Upper lobe of left lung (tissue), 6 donors: ENCODE measurements around the gene KMT2E. TPM values are rescaled to one million over a fixed set of nuclear protein-coding genes. Genes with fewer than 3 reads are reported as not detected.
A peak's percentile ranks its signal among the peaks of the same experiment; 100 is the strongest.

ENCODE experiments used
- ATAC-seq, 2 donors: fragments of 200-7000 bp; cut with Tn5 transposase; one replicate each; pipeline ENCODE4 v1.9.1; 2022; ENCODE audit warnings: mild to moderate bottlenecking in 2 of 2, moderate library complexity in 2 of 2; ENCODE audit not compliant: low FRiP score in 2 of 2
- DNase-seq, 2 donors: peaks; one replicate each; pipeline ENCODE4 v3.0.0-alpha.2; 2019 to 2020
- H3K27ac ChIP-seq, 4 donors: fragments of 200-600 bp; sonication (generic); one replicate each; pipeline ENCODE4 v1.5.1; 2016 to 2019
- H3K27me3 ChIP-seq, 4 donors: fragments of 200-600 bp; sonication (generic); one replicate each; pipeline ENCODE4 v1.5.1; 2017 to 2019
- H3K36me3 ChIP-seq, 4 donors: fragments of 200-600 bp; sonication (generic); one replicate each; pipeline ENCODE4 v1.5.1; 2016 to 2019
- H3K4me1 ChIP-seq, 4 donors: fragments of 200-600 bp; sonication (generic); one replicate each; pipeline ENCODE4 v1.5.1; 2018 to 2019
- H3K4me3 ChIP-seq, 4 donors: fragments of 200-600 bp; sonication (generic); one replicate each; pipeline ENCODE4 v1.5.1; 2017 to 2019; ENCODE audit warnings: mild to moderate bottlenecking in 2 of 4, moderate library complexity in 1 of 4
- H3K9me3 ChIP-seq, 4 donors: fragments of 200-600 bp; sonication (generic); one replicate each; pipeline ENCODE4 v1.5.1; 2018 to 2019
- CTCF ChIP-seq, 6 experiments: fragments of 450-650 bp in 4 of 6; fragments of 200-600 bp in 2 of 6; sonication (generic) in 2 of 6; IDR thresholded peaks; one replicate each; pipeline ENCODE4 v1.5.1; 2016 to 2019; ENCODE audit warnings: antibody characterized with exemption in 6 of 6
- EP300 ChIP-seq, 4 donors: sonication (generic); formaldehyde crosslinking; IDR thresholded peaks; one replicate each; pipeline ENCODE4 v1.5.1; 2017; ENCODE audit warnings: antibody characterized with exemption in 4 of 4, control low read depth in 2 of 4
- POLR2A ChIP-seq, 4 donors: fragments of 450-650 bp; IDR thresholded peaks; one replicate each; pipeline ENCODE4 v1.5.1; 2016 to 2017; ENCODE audit warnings: antibody characterized with exemption in 4 of 4, mild to moderate bottlenecking in 2 of 4
- POLR2AphosphoS5 ChIP-seq, 2 donors: sonication (generic); formaldehyde crosslinking; IDR thresholded peaks; one replicate each; pipeline ENCODE4 v1.5.1; 2017; ENCODE audit warnings: antibody characterized with exemption in 2 of 2
- WGBS, 2 donors: methylation state at CpG; one replicate each; pipeline ENCODE4 v1.1.5; 2017 to 2018; 5-methylcytosine and 5-hydroxymethylcytosine counted together
- total RNA-seq, 6 donors: library from RNA; depleted of rRNA in 4 of 6; stranded (reverse); fragments of >200 nt in 4 of 6; gene quantifications; one replicate each; pipeline versions ENCODE4 v1.1.0 to v1.2.1, GENCODE V29; 2016 to 2021
- donor health status: DM: no; HTN: no; CAD: no; lungs with moderate emphysema.
- donor health status: DM: no; HTN: yes; CAD: no; lungs with severe emphysema.

Gene KMT2E
- total RNA-seq, 6 donors from 2014 or later: 77.3 to 182 (median 105) TPM

- no peaks in the 10 kb centered on the region for H3K27me3 ChIP-seq
- H3K4me1 ChIP-seq: peaks cover 0 to 4% (median 2%) of the 10 kb centered on the region in 4 donors
- H3K36me3 ChIP-seq: no peaks in the 10 kb centered on the region
- no peak overlapping the region for H3K4me3 ChIP-seq
- no peak for DNase-seq
- ATAC-seq: no peak
- H3K9me3 ChIP-seq: no peaks in the 10 kb centered on the region
- 84 to 98% methylated on average over 6 of the region's 6 CpGs for WGBS, 2 donors
- no peak for TF ChIP-seq POLR2A (IDR thresholded peaks at IDR 0.05)
- TF ChIP-seq POLR2AphosphoS5 (IDR thresholded peaks at IDR 0.05): no peak
- no peak for TF ChIP-seq EP300 (IDR thresholded peaks at IDR 0.05)
- no peak for TF ChIP-seq CTCF (IDR thresholded peaks at IDR 0.05)
- peak overlapping the region in 2 of 4 donors; percentile 11 to 50 for H3K27ac ChIP-seq
Measured at GRCh38 chr7:105153531-105153930, 139.5 kb downstream of the KMT2E start.

GRCh38 chr7:105154084-105154483, 140.1 kb downstream of the KMT2E start:
- Histone ChIP-seq H3K27ac (peak overlapping the region in 1 of 4 donors; percentile 50), H3K36me3 (no peaks in the 10 kb centered on the region), H3K27me3 (no peaks in the 10 kb centered on the region), H3K4me1 (peaks cover 0 to 4% (median 2%) of the 10 kb centered on the region in 4 donors), H3K4me3 (no peak overlapping the region), H3K9me3 (no peaks in the 10 kb centered on the region)
- DNase-seq (no peak), ATAC-seq (no peak)
- WGBS, 2 donors: 51 to 57% methylated on average over 2 of the region's 2 CpGs
- no peak for TF ChIP-seq EP300 (IDR thresholded peaks at IDR 0.05)
- no peak for TF ChIP-seq POLR2A (IDR thresholded peaks at IDR 0.05)
- no peak for TF ChIP-seq CTCF (IDR thresholded peaks at IDR 0.05)
- TF ChIP-seq POLR2AphosphoS5 (IDR thresholded peaks at IDR 0.05): no peak

- 88 to 89% methylated on average over 2 of the region's 2 CpGs for WGBS, 2 donors
- Histone ChIP-seq H3K27ac (no peak overlapping the region), H3K4me3 (no peak overlapping the region), H3K4me1 (peaks cover 0 to 4% (median 2%) of the 10 kb centered on the region in 4 donors), H3K36me3 (peaks cover 0 to 11% (median 2%) of the 10 kb centered on the region in 4 donors), H3K9me3 (no peaks in the 10 kb centered on the region), H3K27me3 (no peaks in the 10 kb centered on the region)
- ATAC-seq: no peak
- TF ChIP-seq POLR2AphosphoS5 (IDR thresholded peaks at IDR 0.05) (no peak), POLR2A (IDR thresholded peaks at IDR 0.05) (no peak), CTCF (IDR thresholded peaks at IDR 0.05) (no peak), EP300 (IDR thresholded peaks at IDR 0.05) (no peak)
- DNase-seq: no peak
Measured at GRCh38 chr7:105156731-105157130, 142.7 kb downstream of the KMT2E start.

GRCh38 chr7:105157278-105157677, 143.3 kb downstream of the KMT2E start:
- Histone ChIP-seq H3K27ac (no peak overlapping the region), H3K36me3 (peaks cover 0 to 11% (median 2%) of the 10 kb centered on the region in 4 donors), H3K4me1 (peaks cover 0 to 4% (median 2%) of the 10 kb centered on the region in 4 donors), H3K9me3 (no peaks in the 10 kb centered on the region), H3K27me3 (no peaks in the 10 kb centered on the region), H3K4me3 (no peak overlapping the region)
- no peak for DNase-seq
- no peak for ATAC-seq
- WGBS, 2 donors: 85 to 88% methylated on average over 3 of the region's 3 CpGs
- no peak for TF ChIP-seq CTCF (IDR thresholded peaks at IDR 0.05)

GRCh38 chr7:105161366-105161765, 147.4 kb downstream of the KMT2E start:
- Histone ChIP-seq H3K9me3 (no peaks in the 10 kb centered on the region), H3K27ac (no peak overlapping the region), H3K4me1 (no peaks in the 10 kb centered on the region), H3K4me3 (no peak overlapping the region), H3K36me3 (peaks cover 0 to 30% (median 11%) of the 10 kb centered on the region in 4 donors), H3K27me3 (no peaks in the 10 kb centered on the region)
- TF ChIP-seq POLR2AphosphoS5 (IDR thresholded peaks at IDR 0.05) (no peak), EP300 (IDR thresholded peaks at IDR 0.05) (no peak), CTCF (IDR thresholded peaks at IDR 0.05) (no peak), POLR2A (IDR thresholded peaks at IDR 0.05) (no peak)
- peak in 1 of 2 donors; percentile 46 for ATAC-seq
- peak in 1 of 2 donors; percentile 25 for DNase-seq
- WGBS, 2 donors: 71 to 73% methylated on average over 1 of the region's 1 CpG
